OCI-LY1 (cell line): ENCODE data around the gene CTNNA2.

Source experiments
- EZH2 ChIP-seq: fragments of 200-600 bp; sonication (generic), shearing (Covaris generic); IDR thresholded peaks from 2 replicates; pipeline ENCODE4 v1.8.0; 2017; ENCODE audit warnings: borderline replicate concordance, mixed run types, mild to moderate bottlenecking, antibody characterized with exemption, low read length, moderate library complexity, mixed read lengths
- TF ChIP-seq, protein P1 (sequence below): fragments of 200-600 bp; sonication (generic), shearing (Covaris generic); IDR thresholded peaks from 2 replicates; pipeline ENCODE4 v1.5.1; 2017; ENCODE audit warnings: mild to moderate bottlenecking, antibody characterized with exemption, low read length, moderate library complexity, mixed read lengths

DNA sequence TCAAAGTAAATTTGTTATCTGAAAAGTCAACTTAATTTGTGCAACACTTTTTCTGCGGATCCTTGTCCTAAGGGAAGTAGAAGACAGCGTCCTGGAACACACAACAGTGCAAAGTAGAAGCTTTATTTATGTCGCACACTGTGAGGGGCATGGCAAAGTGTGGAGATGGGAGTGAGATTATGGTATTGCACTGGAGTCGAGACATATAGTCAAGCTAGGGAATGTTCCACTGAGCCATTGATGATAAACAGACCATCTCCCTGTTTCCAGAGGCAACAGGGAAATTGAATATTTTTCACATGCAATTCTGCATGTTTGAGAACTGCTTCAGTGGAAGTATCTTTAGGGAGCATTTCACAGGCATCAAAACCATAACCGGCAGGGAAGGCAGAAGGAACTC is 745.5 kb downstream of the CTNNA2 start:
- no peak for TF ChIP-seq EZH2
- TF ChIP-seq, protein P1, sequence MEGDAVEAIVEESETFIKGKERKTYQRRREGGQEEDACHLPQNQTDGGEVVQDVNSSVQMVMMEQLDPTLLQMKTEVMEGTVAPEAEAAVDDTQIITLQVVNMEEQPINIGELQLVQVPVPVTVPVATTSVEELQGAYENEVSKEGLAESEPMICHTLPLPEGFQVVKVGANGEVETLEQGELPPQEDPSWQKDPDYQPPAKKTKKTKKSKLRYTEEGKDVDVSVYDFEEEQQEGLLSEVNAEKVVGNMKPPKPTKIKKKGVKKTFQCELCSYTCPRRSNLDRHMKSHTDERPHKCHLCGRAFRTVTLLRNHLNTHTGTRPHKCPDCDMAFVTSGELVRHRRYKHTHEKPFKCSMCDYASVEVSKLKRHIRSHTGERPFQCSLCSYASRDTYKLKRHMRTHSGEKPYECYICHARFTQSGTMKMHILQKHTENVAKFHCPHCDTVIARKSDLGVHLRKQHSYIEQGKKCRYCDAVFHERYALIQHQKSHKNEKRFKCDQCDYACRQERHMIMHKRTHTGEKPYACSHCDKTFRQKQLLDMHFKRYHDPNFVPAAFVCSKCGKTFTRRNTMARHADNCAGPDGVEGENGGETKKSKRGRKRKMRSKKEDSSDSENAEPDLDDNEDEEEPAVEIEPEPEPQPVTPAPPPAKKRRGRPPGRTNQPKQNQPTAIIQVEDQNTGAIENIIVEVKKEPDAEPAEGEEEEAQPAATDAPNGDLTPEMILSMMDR, result no peak
